ENCODE measurements around the gene PREB.

PREB gene

GRCh38 chr2:27089111-27089954 is 45.1 kb downstream of the PREB start:
- Histone ChIP-seq H4K20me1 (peaks cover 3% of the 10 kb centered on the region; the same call in 1 of the 2 replicates), H3K9ac (no peak overlapping the region), H3K4me1 (peaks cover 75% of the 10 kb centered on the region), H3K9me3 (no peaks in the 10 kb centered on the region), H3K4me3 (no peak overlapping the region), H3K4me2 (peak overlapping the region; percentile 100), H3K27ac (no peak overlapping the region), H3K36me3 (peaks cover 10% of the 10 kb centered on the region), H3K27me3 (no peaks in the 10 kb centered on the region)
- TF ChIP-seq Cebpa-rat (IDR thresholded peaks at IDR 0.05), result no peak

GRCh38 chr2:27088634-27089033 is 45.8 kb downstream of the PREB start:
- H3K9me3 ChIP-seq, result no peaks in the 10 kb centered on the region
- H3K4me2 ChIP-seq, result peak overlapping the region; percentile 100
- peaks cover 82% of the 10 kb centered on the region for H3K4me1 ChIP-seq
- no peak for TF ChIP-seq Cebpa-rat (IDR thresholded peaks at IDR 0.05)
- no peak overlapping the region for H3K9ac ChIP-seq
- no peak overlapping the region for H3K27ac ChIP-seq
- H3K4me3 ChIP-seq, result no peak overlapping the region
- peaks cover 8% of the 10 kb centered on the region; the same call in 1 of the 2 replicates for H4K20me1 ChIP-seq
- peaks cover 17% of the 10 kb centered on the region for H3K36me3 ChIP-seq
- no peaks in the 10 kb centered on the region for H3K27me3 ChIP-seq

- Histone ChIP-seq H3K27me3 (no peaks in the 10 kb centered on the region), H3K9me3 (no peaks in the 10 kb centered on the region), H3K4me3 (no peak overlapping the region), H4K20me1 (peaks cover 15% of the 10 kb centered on the region; the same call in 1 of the 2 replicates), H3K36me3 (peaks cover 24% of the 10 kb centered on the region), H3K4me1 (peaks cover 87% of the 10 kb centered on the region), H3K27ac (no peak overlapping the region), H3K4me2 (peak overlapping the region; percentile 100), H3K9ac (no peak overlapping the region)
- TF ChIP-seq Cebpa-rat (IDR thresholded peaks at IDR 0.05), result no peak
Measured at GRCh38 chr2:27087823-27088410, 46.5 kb downstream of the PREB start.

- Histone ChIP-seq H3K9me3 (no peaks in the 10 kb centered on the region), H3K4me3 (peak within 1 kb of the TSS; percentile 75), H3K4me2 (peak within 1 kb of the TSS; percentile 100), H3K9ac (peak within 1 kb of the TSS; percentile 88), H4K20me1 (peaks cover 21% of the 10 kb centered on the region; the same call in 1 of the 2 replicates), H3K27ac (peak within 1 kb of the TSS; percentile 88), H3K27me3 (no peaks in the 10 kb centered on the region), H3K4me1 (peaks cover 87% of the 10 kb centered on the region), H3K36me3 (peaks cover 34% of the 10 kb centered on the region)
- no peak for TF ChIP-seq Cebpa-rat (IDR thresholded peaks at IDR 0.05)
Measured at GRCh38 chr2:27086724-27087593, 47.5 kb downstream of the PREB start, which contains the start of gene KHK. TSS of gene KHK (plus strand) at chr2:27086772. CDS start at chr2:27087260, 488 bp downstream.

- Histone ChIP-seq H3K4me2 (peak overlapping the region; percentile 100), H3K9me3 (no peaks in the 10 kb centered on the region), H3K27ac (peak overlapping the region; percentile 88), H4K20me1 (peaks cover 21% of the 10 kb centered on the region; the same call in 1 of the 2 replicates), H3K9ac (peak overlapping the region; percentile 88), H3K27me3 (no peaks in the 10 kb centered on the region), H3K36me3 (peaks cover 38% of the 10 kb centered on the region), H3K4me3 (peak overlapping the region; percentile 75), H3K4me1 (peaks cover 91% of the 10 kb centered on the region)
- TF ChIP-seq Cebpa-rat (IDR thresholded peaks at IDR 0.05), result no peak
Measured at GRCh38 chr2:27086090-27086723, 48.2 kb downstream of the PREB start.

- Histone ChIP-seq H3K27me3 (no peaks in the 10 kb centered on the region), H4K20me1 (peaks cover 21% of the 10 kb centered on the region; the same call in 1 of the 2 replicates), H3K4me3 (peak overlapping the region; percentile 75), H3K9me3 (no peaks in the 10 kb centered on the region), H3K27ac (peak overlapping the region; percentile 88), H3K9ac (peak overlapping the region; percentile 88), H3K36me3 (peaks cover 38% of the 10 kb centered on the region), H3K4me1 (peaks cover 91% of the 10 kb centered on the region), H3K4me2 (peak overlapping the region; percentile 100)
- TF ChIP-seq Cebpa-rat (IDR thresholded peaks at IDR 0.05), result no peak
Measured at GRCh38 chr2:27085673-27086089, 48.8 kb downstream of the PREB start.

GRCh38 chr2:27085062-27085672 is 49.3 kb downstream of the PREB start:
- Histone ChIP-seq H3K9ac (peak overlapping the region; percentile 88), H3K4me3 (peak overlapping the region; percentile 75), H3K4me2 (peak overlapping the region; percentile 100), H3K4me1 (peaks cover 91% of the 10 kb centered on the region), H4K20me1 (peaks cover 21% of the 10 kb centered on the region; the same call in 1 of the 2 replicates), H3K27me3 (no peaks in the 10 kb centered on the region), H3K27ac (peak overlapping the region; percentile 88), H3K36me3 (peaks cover 38% of the 10 kb centered on the region), H3K9me3 (no peaks in the 10 kb centered on the region)
- no peak for TF ChIP-seq Cebpa-rat (IDR thresholded peaks at IDR 0.05)

- Histone ChIP-seq H3K27me3 (no peaks in the 10 kb centered on the region), H3K27ac (peak overlapping the region; percentile 88; the same call in 1 of the 2 replicates), H3K4me2 (peak overlapping the region; percentile 100), H3K4me3 (0 out of 2 replicates have a peak overlapping the region, but pooled peaks have one; percentile 18), H3K36me3 (peaks cover 38% of the 10 kb centered on the region), H3K9ac (0 out of 2 replicates have a peak overlapping the region, but pooled peaks have one; percentile 88), H4K20me1 (peaks cover 21% of the 10 kb centered on the region; the same call in 1 of the 2 replicates), H3K9me3 (no peaks in the 10 kb centered on the region), H3K4me1 (peaks cover 88% of the 10 kb centered on the region)
- TF ChIP-seq Cebpa-rat (IDR thresholded peaks at IDR 0.05), result no peak
Measured at GRCh38 chr2:27084297-27085061, 50.0 kb downstream of the PREB start.

Measured in BLaER1 (cell line).